H1 (cell line): ENCODE results near the gene TTLL7. TPM values are rescaled to one million over a fixed set of nuclear protein-coding genes. Genes with fewer than 3 reads are reported as not detected.

Experiments
- CTCF ChIA-PET: fragments of 300-600 bp; sonication (Branson Sonifier 250); formaldehyde crosslinking; loops from one replicate; lab custom pipeline; 2021; ENCODE audit not compliant: partially characterized antibody; lab: Charles Lee
- POLR2A ChIA-PET: fragments of 300-600 bp; sonication (Branson Sonifier 250); formaldehyde crosslinking; loops from one replicate; lab custom pipeline; 2021; ENCODE audit warnings: inconsistent platforms; ENCODE audit not compliant: partially characterized antibody; lab: Charles Lee
- DNase-seq, 2 experiments: peaks; one replicate each; pipeline versions ENCODE4 v3.0.0 to v3.0.0-alpha.2; 2010 to 2022; ENCODE audit warnings: low spot score in 2 of 2, low read depth in 1 of 2, mixed read lengths in 1 of 2
- FAIRE-seq: peaks from 2 replicates; lab custom pipeline; 2011; peaks lifted over from hg19 to GRCh38; lab: Jason Lieb, UNC
- H2AFZ ChIP-seq: 2 replicates; pipeline ENCODE4 v1.8.1; 2012; ENCODE audit warnings: low read length, inconsistent platforms
- H2AK5ac ChIP-seq: 2 replicates; pipeline ENCODE4 v1.6.1; 2013; ENCODE audit warnings: low read depth, low read length
- H2BK120ac ChIP-seq: replicated peaks from 2 replicates; pipeline ENCODE3; 2013; ENCODE audit warnings: low read depth, low read length, inconsistent platforms
- H2BK12ac ChIP-seq: 2 replicates; pipeline ENCODE4 v1.6.1; 2013; ENCODE audit warnings: low read depth, low read length
- H2BK15ac ChIP-seq: 2 replicates; pipeline ENCODE4 v1.6.1; 2013; ENCODE audit warnings: low read length
- H2BK20ac ChIP-seq: 2 replicates; pipeline ENCODE4 v1.6.1; 2013; ENCODE audit warnings: low read length
- H2BK5ac ChIP-seq: 2 replicates; pipeline ENCODE4 v1.6.1; 2013; ENCODE audit warnings: low read depth, low read length
- H3K14ac ChIP-seq: 2 replicates; pipeline ENCODE4 v1.6.1; 2013; ENCODE audit warnings: inconsistent platforms; ENCODE audit not compliant: insufficient read length
- H3K18ac ChIP-seq: 2 replicates; pipeline ENCODE4 v1.6.1; 2013; ENCODE audit warnings: low read length; ENCODE audit errors: extremely low read depth
- H3K23ac ChIP-seq: 2 replicates; pipeline ENCODE4 v1.6.1; 2013; ENCODE audit warnings: inconsistent platforms; ENCODE audit not compliant: insufficient read length
- H3K23me2 ChIP-seq: 2 replicates; pipeline ENCODE4 v1.6.1; 2013; ENCODE audit warnings: low read depth, low read length
- H3K27ac ChIP-seq: 2 replicates; pipeline ENCODE4 v1.6.1; 2011; ENCODE audit warnings: low read depth, low read length, inconsistent platforms
- H3K27me3 ChIP-seq, 4 experiments: replicated peaks in 1 of 4; 1 replicate in 1 of 4; 2 replicates in 3 of 4; pipeline versions ENCODE4 v1.6.1 to v1.8.1; 2011 to 2013; ENCODE audit warnings: low read length in 3 of 4, mild to moderate bottlenecking in 3 of 4, inconsistent platforms in 2 of 4, mixed read lengths in 2 of 4, moderate library complexity in 1 of 4; ENCODE audit not compliant: control insufficient read depth in 3 of 4, insufficient read depth in 3 of 4; ENCODE audit errors: extremely low read depth in 1 of 4
- H3K36me3 ChIP-seq, 4 experiments: 2 replicates each; pipeline versions ENCODE4 v1.6.1 to v1.8.1; 2011 to 2013; ENCODE audit warnings: mild to moderate bottlenecking in 4 of 4, low read length in 3 of 4, moderate library complexity in 2 of 4, control low read depth in 1 of 4, inconsistent platforms in 1 of 4; ENCODE audit not compliant: insufficient read depth in 4 of 4, control insufficient read depth in 2 of 4
- H3K4ac ChIP-seq: replicated peaks from 2 replicates; pipeline ENCODE3; 2013; ENCODE audit warnings: low read length, low read depth, mixed read lengths, inconsistent platforms; ENCODE audit not compliant: insufficient read length
- H3K4me1 ChIP-seq, 4 experiments: replicated peaks in 1 of 4; 1 replicate in 1 of 4; 2 replicates in 3 of 4; pipeline versions ENCODE4 v1.6.1 to v1.8.1; 2011 to 2013; ENCODE audit warnings: low read length in 3 of 4, inconsistent platforms in 2 of 4, mixed read lengths in 1 of 4; ENCODE audit not compliant: insufficient read depth in 4 of 4, control insufficient read depth in 3 of 4
- H3K4me2 ChIP-seq, 2 experiments: 2 replicates each; pipeline versions ENCODE4 v1.6.1 to v1.8.1; 2011 to 2013; ENCODE audit warnings: low read depth in 2 of 2, low read length in 2 of 2, control low read depth in 1 of 2, inconsistent platforms in 1 of 2, mild to moderate bottlenecking in 1 of 2; ENCODE audit not compliant: insufficient read depth in 1 of 2
- H3K4me3 ChIP-seq, 4 experiments: fragments of 200-600, 300-600 bp in 1 of 4; sonication (generic), shearing (Covaris generic), sonication (Bioruptor Twin) in 1 of 4; 2 replicates each; pipeline versions ENCODE4 v1.5.1 to v1.8.1; 2011 to 2016; ENCODE audit warnings: low read length in 4 of 4, low read depth in 3 of 4, control low read depth in 2 of 4, inconsistent platforms in 2 of 4, mild to moderate bottlenecking in 2 of 4, mixed read lengths in 1 of 4, moderate library complexity in 1 of 4; ENCODE audit not compliant: insufficient read depth in 2 of 4; ENCODE audit errors: extremely low read depth in 1 of 4
- H3K56ac ChIP-seq: replicated peaks from 2 replicates; pipeline ENCODE3; 2013; ENCODE audit warnings: low read depth, mild to moderate bottlenecking, mixed read lengths, low read length, inconsistent platforms; ENCODE audit not compliant: insufficient read length
- H3K79me1 ChIP-seq: 2 replicates; pipeline ENCODE4 v1.6.1; 2013; ENCODE audit warnings: low read depth, low read length, control low read depth
- H3K79me2 ChIP-seq, 2 experiments: 2 replicates each; pipeline versions ENCODE4 v1.6.1 to v1.8.1; 2012 to 2013; ENCODE audit warnings: low read length in 2 of 2, mild to moderate bottlenecking in 2 of 2, inconsistent platforms in 1 of 2; ENCODE audit not compliant: insufficient read depth in 2 of 2, control insufficient read depth in 1 of 2
- H3K9ac ChIP-seq, 4 experiments: replicated peaks in 1 of 4; 1 replicate in 1 of 4; 2 replicates in 3 of 4; pipeline versions ENCODE4 v1.6.1 to v1.8.1; 2011 to 2013; ENCODE audit warnings: low read depth in 3 of 4, low read length in 3 of 4, control low read depth in 2 of 4, mild to moderate bottlenecking in 2 of 4, moderate library complexity in 2 of 4, inconsistent platforms in 1 of 4; ENCODE audit errors: extremely low read depth in 1 of 4
- H3K9me3 ChIP-seq, 2 experiments: 2 replicates each; pipeline versions ENCODE4 v1.6.1 to v1.8.1; 2012 to 2013; ENCODE audit warnings: mild to moderate bottlenecking in 2 of 2, moderate library complexity in 2 of 2, control low read depth in 1 of 2, inconsistent platforms in 1 of 2, low read depth in 1 of 2, low read length in 1 of 2, mixed read lengths in 1 of 2; ENCODE audit not compliant: insufficient read depth in 2 of 2
- H4K20me1 ChIP-seq, 2 experiments: replicated peaks in 1 of 2; 2 replicates each; pipeline versions ENCODE3 to v1.8.1; 2011 to 2013; ENCODE audit warnings: inconsistent platforms in 2 of 2, low read length in 2 of 2, mild to moderate bottlenecking in 1 of 2; ENCODE audit not compliant: insufficient read depth in 2 of 2, control insufficient read depth in 1 of 2
- H4K5ac ChIP-seq: 2 replicates; pipeline ENCODE4 v1.6.1; 2013; ENCODE audit warnings: low read length, low read depth, mixed read lengths, inconsistent platforms; ENCODE audit not compliant: insufficient read length
- H4K8ac ChIP-seq: 2 replicates; pipeline ENCODE4 v1.8.0; 2013; ENCODE audit warnings: mild to moderate bottlenecking, moderate library complexity, low read length, inconsistent platforms; ENCODE audit not compliant: insufficient read depth; ENCODE audit errors: extremely low read depth
- H4K91ac ChIP-seq: replicated peaks from 2 replicates; pipeline ENCODE3; 2013; ENCODE audit warnings: low read length, mixed read lengths, inconsistent platforms; ENCODE audit not compliant: insufficient read length
- ATF2 ChIP-seq: IDR thresholded peaks from 2 replicates; pipeline ENCODE4 v1.6.1; 2012; ENCODE audit warnings: low read length, inconsistent platforms
- BACH1 ChIP-seq: IDR thresholded peaks from 2 replicates; pipeline ENCODE4 v1.6.1; 2012; ENCODE audit warnings: low read length, improper control_type of control experiment
- EP300 ChIP-seq, 2 experiments: IDR thresholded peaks; 1 replicate in 1 of 2; 2 replicates in 1 of 2; pipeline ENCODE4 v1.6.1; 2011 to 2012; ENCODE audit warnings: low read depth in 2 of 2, low read length in 2 of 2, mild to moderate bottlenecking in 2 of 2, borderline replicate concordance in 1 of 2, inconsistent platforms in 1 of 2, moderate library complexity in 1 of 2
- HDAC2 ChIP-seq, 2 experiments: fragments of 300-600 bp in 1 of 2; sonication (generic) in 1 of 2; IDR thresholded peaks; 2 replicates each; pipeline ENCODE4 v1.6.1; 2011 to 2012; ENCODE audit warnings: low read depth in 2 of 2, low read length in 2 of 2, mild to moderate bottlenecking in 2 of 2, moderate library complexity in 2 of 2, borderline replicate concordance in 1 of 2, inconsistent platforms in 1 of 2
- JUN ChIP-seq: IDR thresholded peaks from 2 replicates; pipeline ENCODE4 v1.6.1; 2011; ENCODE audit warnings: low read depth, mild to moderate bottlenecking, improper control_type of control experiment, low read length
- NANOG ChIP-seq: IDR thresholded peaks from 2 replicates; pipeline ENCODE4 v1.6.1; 2011; ENCODE audit warnings: low read length, low read depth, mild to moderate bottlenecking, inconsistent platforms; ENCODE audit not compliant: insufficient read depth, poor library complexity, severe bottlenecking
- POU5F1 ChIP-seq: IDR thresholded peaks from 2 replicates; pipeline ENCODE4 v1.6.1; 2011; ENCODE audit warnings: low read depth, mild to moderate bottlenecking, low read length, moderate library complexity
- RBBP5 ChIP-seq: IDR thresholded peaks from 2 replicates; pipeline ENCODE4 v1.7.1; 2012; ENCODE audit warnings: low read depth, mild to moderate bottlenecking, inconsistent platforms, low read length, moderate library complexity, borderline replicate concordance
- SAP30 ChIP-seq: fragments of 300-600 bp; sonication (generic); IDR thresholded peaks from 2 replicates; pipeline ENCODE4 v1.7.1; 2012; ENCODE audit warnings: low read length, moderate library complexity, mild to moderate bottlenecking, inconsistent platforms; ENCODE audit not compliant: insufficient read depth, insufficient replicate concordance
- WGBS, 2 experiments: shearing (Covaris generic) in 1 of 2; methylation state at CpG; one replicate each; pipeline versions ENCODE4 v1.1.6 to v1.1.7; 2013 to 2015; ENCODE audit warnings: low lambda C conversion rate in 2 of 2, mixed read lengths in 2 of 2, inconsistent platforms in 1 of 2, low coverage in 1 of 2, missing lambda C conversion rate in 1 of 2; ENCODE audit not compliant: insufficient replicate concordance in 2 of 2, insufficient coverage in 1 of 2, insufficient read length in 1 of 2; ENCODE audit errors: extremely low coverage in 1 of 2, missing lambda C conversion rate in 1 of 2; 5-methylcytosine and 5-hydroxymethylcytosine counted together
- polyA plus RNA-seq, 7 experiments: library from polyadenylated mRNA; depleted of rRNA in 3 of 7; stranded (reverse) in 5 of 7; unstranded in 2 of 7; fragments of >200 nt in 5 of 7; fragments of 200-250 nt in 2 of 7; gene quantifications; 1 replicate in 5 of 7; 2 replicates in 1 of 7; 4 replicates in 1 of 7; pipeline versions ENCODE4 v1.2.1 to v1.2.3, GENCODE V29; 2011 to 2013; ENCODE audit warnings: missing spikeins in 2 of 7, mixed read lengths in 2 of 7
- total RNA-seq: library from RNA; stranded (reverse); fragmentation: NEBNext Ultra II Directional; extraction: Animal tissue kit (Norgen Biotek cat#: 25700); gene quantifications from 2 replicates; pipeline ENCODE4 v1.2.1, GENCODE V29; 2021
- TF ChIP-seq, protein P1 (sequence below): IDR thresholded peaks from 2 replicates; pipeline ENCODE4 v1.6.1; 2011; ENCODE audit warnings: low read length, improper control_type of control experiment

Gene TTLL7
- total and polyA plus RNA-seq, 2 of the 8 experiments (the other 6 are each of a cell fraction or from before 2014, with no cell fraction given): 1.9 to 7.9 TPM

GRCh38 chr1:83854456-83854855 is 144.5 kb downstream of the TTLL7 start:
- no peak overlapping the region for H2AFZ ChIP-seq
- H2BK12ac ChIP-seq: no peak overlapping the region
- no peak overlapping the region for H4K8ac ChIP-seq
- no peak overlapping the region for H3K9ac ChIP-seq
- H3K23ac ChIP-seq: no peak overlapping the region
- H3K9me3 ChIP-seq: no peaks in the 10 kb centered on the region
- no peak overlapping the region for H2AK5ac ChIP-seq
- DNase-seq (no peak), FAIRE-seq (no peak)
- H2BK15ac ChIP-seq: no peak overlapping the region
- H3K79me1 ChIP-seq: no peaks in the 10 kb centered on the region
- no peak overlapping the region for H2BK20ac ChIP-seq
- H3K79me2 ChIP-seq: no peaks in the 10 kb centered on the region
- H3K4me1 ChIP-seq: no peaks in the 10 kb centered on the region
- no peaks in the 10 kb centered on the region for H4K20me1 ChIP-seq
- no peaks in the 10 kb centered on the region for H3K23me2 ChIP-seq
- no peak overlapping the region for H2BK120ac ChIP-seq
- H3K56ac ChIP-seq: no peak overlapping the region
- no peaks in the 10 kb centered on the region for H3K27me3 ChIP-seq
- H3K4me3 ChIP-seq: no peak overlapping the region
- no peaks in the 10 kb centered on the region for H3K36me3 ChIP-seq
- ChIA-PET POLR2A (no interaction called here), CTCF (interaction anchor here (1.1 to 1.5 kb wide), 4 partner anchors 11 to 261 kb away, joined by 3 to 5 read pairs (median 3); no protein-coding TSS in a partner anchor)
- no peak overlapping the region for H3K4me2 ChIP-seq
- no peak overlapping the region for H3K27ac ChIP-seq
- no peak overlapping the region for H4K5ac ChIP-seq
- H3K18ac ChIP-seq: no peak overlapping the region
- H3K14ac ChIP-seq: no peak overlapping the region
- H4K91ac ChIP-seq: no peak overlapping the region
- no CpG with 5 or more reads among the region's 1 CpG for WGBS, 2 experiments
- H2BK5ac ChIP-seq: no peak overlapping the region
- no peak overlapping the region for H3K4ac ChIP-seq
- no peak for TF ChIP-seq SAP30
- no peak for TF ChIP-seq EP300 (IDR thresholded peaks at IDR 0.05; ENCODE audit: borderline replicate concordance in 1 of 2, low read depth in 2 of 2, low read length in 2 of 2)
- no peak for TF ChIP-seq JUN
- no peak for TF ChIP-seq NANOG
- TF ChIP-seq, protein P1, sequence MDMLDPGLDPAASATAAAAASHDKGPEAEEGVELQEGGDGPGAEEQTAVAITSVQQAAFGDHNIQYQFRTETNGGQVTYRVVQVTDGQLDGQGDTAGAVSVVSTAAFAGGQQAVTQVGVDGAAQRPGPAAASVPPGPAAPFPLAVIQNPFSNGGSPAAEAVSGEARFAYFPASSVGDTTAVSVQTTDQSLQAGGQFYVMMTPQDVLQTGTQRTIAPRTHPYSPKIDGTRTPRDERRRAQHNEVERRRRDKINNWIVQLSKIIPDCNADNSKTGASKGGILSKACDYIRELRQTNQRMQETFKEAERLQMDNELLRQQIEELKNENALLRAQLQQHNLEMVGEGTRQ: no peak
- no peak for TF ChIP-seq RBBP5
- TF ChIP-seq HDAC2 (IDR thresholded peaks at IDR 0.05; ENCODE audit: borderline replicate concordance in 1 of 2, low read depth in 2 of 2, low read length in 2 of 2): no peak
- TF ChIP-seq POU5F1: no peak
- TF ChIP-seq BACH1: no peak
- no peak for TF ChIP-seq ATF2
